Neutrophil (primary cell): ENCODE measurements around the gene NXPH2.

Experiments
- H3K27ac ChIP-seq: fragments of 200-600 bp; sonication (generic); 2 replicates; pipeline ENCODE4 v1.5.1; 2016; ENCODE audit warnings: mild to moderate bottlenecking, moderate library complexity
- H3K27me3 ChIP-seq: fragments of 200-600 bp; sonication (generic); 2 replicates; pipeline ENCODE4 v1.6.0; 2016; ENCODE audit warnings: mild to moderate bottlenecking
- H3K36me3 ChIP-seq: fragments of 200-600 bp; sonication (generic); 2 replicates; pipeline ENCODE4 v1.5.1; 2017
- H3K4me1 ChIP-seq, 2 experiments: fragments of 200-600 bp in 1 of 2; sonication (generic) in 1 of 2; 1 replicate in 1 of 2; 2 replicates in 1 of 2; pipeline versions ENCODE4 v1.5.1 to v1.6.1; 2013 to 2016; ENCODE audit warnings: low read depth in 1 of 2, low read length in 1 of 2, mild to moderate bottlenecking in 1 of 2, moderate library complexity in 1 of 2; ENCODE audit not compliant: control insufficient read depth in 1 of 2, insufficient read depth in 1 of 2
- H3K4me3 ChIP-seq, 2 experiments: fragments of 200-600 bp in 1 of 2; sonication (generic) in 1 of 2; 1 replicate in 1 of 2; 2 replicates in 1 of 2; pipeline ENCODE4 v1.5.1; 2013 to 2016; ENCODE audit warnings: low read depth in 1 of 2, low read length in 1 of 2, mild to moderate bottlenecking in 1 of 2, moderate library complexity in 1 of 2
- H3K9me3 ChIP-seq: fragments of 200-600 bp; sonication (generic); 2 replicates; pipeline ENCODE4 v1.5.1; 2016
- TF ChIP-seq, protein P1 (sequence below): fragments of 200-600 bp; sonication (generic); IDR thresholded peaks from 2 replicates; pipeline ENCODE4 v1.5.1; 2016; ENCODE audit warnings: antibody characterized with exemption

Gene NXPH2

GRCh38 chr2:138732651-138733050 lies 47.5 kb downstream of the NXPH2 start:
- Histone ChIP-seq H3K9me3 (no peaks in the 10 kb centered on the region), H3K4me1 (no peaks in the 10 kb centered on the region), H3K36me3 (no peaks in the 10 kb centered on the region), H3K4me3 (no peak overlapping the region), H3K27me3 (no peaks in the 10 kb centered on the region), H3K27ac (no peak overlapping the region)
- TF ChIP-seq, protein P1, sequence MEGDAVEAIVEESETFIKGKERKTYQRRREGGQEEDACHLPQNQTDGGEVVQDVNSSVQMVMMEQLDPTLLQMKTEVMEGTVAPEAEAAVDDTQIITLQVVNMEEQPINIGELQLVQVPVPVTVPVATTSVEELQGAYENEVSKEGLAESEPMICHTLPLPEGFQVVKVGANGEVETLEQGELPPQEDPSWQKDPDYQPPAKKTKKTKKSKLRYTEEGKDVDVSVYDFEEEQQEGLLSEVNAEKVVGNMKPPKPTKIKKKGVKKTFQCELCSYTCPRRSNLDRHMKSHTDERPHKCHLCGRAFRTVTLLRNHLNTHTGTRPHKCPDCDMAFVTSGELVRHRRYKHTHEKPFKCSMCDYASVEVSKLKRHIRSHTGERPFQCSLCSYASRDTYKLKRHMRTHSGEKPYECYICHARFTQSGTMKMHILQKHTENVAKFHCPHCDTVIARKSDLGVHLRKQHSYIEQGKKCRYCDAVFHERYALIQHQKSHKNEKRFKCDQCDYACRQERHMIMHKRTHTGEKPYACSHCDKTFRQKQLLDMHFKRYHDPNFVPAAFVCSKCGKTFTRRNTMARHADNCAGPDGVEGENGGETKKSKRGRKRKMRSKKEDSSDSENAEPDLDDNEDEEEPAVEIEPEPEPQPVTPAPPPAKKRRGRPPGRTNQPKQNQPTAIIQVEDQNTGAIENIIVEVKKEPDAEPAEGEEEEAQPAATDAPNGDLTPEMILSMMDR: no peak

- Histone ChIP-seq H3K4me3 (no peak overlapping the region), H3K27me3 (no peaks in the 10 kb centered on the region), H3K27ac (no peak overlapping the region), H3K9me3 (no peaks in the 10 kb centered on the region), H3K4me1 (no peaks in the 10 kb centered on the region), H3K36me3 (no peaks in the 10 kb centered on the region)
- TF ChIP-seq, protein P1: no peak
Measured at GRCh38 chr2:138730497-138731030, 49.6 kb downstream of the NXPH2 start.

- no peaks in the 10 kb centered on the region for H3K27me3 ChIP-seq
- H3K4me1 ChIP-seq: no peaks in the 10 kb centered on the region
- H3K4me3 ChIP-seq: no peak overlapping the region
- no peaks in the 10 kb centered on the region for H3K36me3 ChIP-seq
- no peak overlapping the region for H3K27ac ChIP-seq
- no peaks in the 10 kb centered on the region for H3K9me3 ChIP-seq
- TF ChIP-seq, protein P1: no peak
Measured at GRCh38 chr2:138727956-138728355, 52.2 kb downstream of the NXPH2 start.

- H3K4me1 ChIP-seq: no peaks in the 10 kb centered on the region
- no peaks in the 10 kb centered on the region for H3K36me3 ChIP-seq
- no peaks in the 10 kb centered on the region for H3K27me3 ChIP-seq
- TF ChIP-seq, protein P1: no peak
- H3K4me3 ChIP-seq: no peak overlapping the region
- H3K27ac ChIP-seq: no peak overlapping the region
- no peaks in the 10 kb centered on the region for H3K9me3 ChIP-seq
Measured at GRCh38 chr2:138726681-138727080, 53.5 kb downstream of the NXPH2 start.

DNA sequence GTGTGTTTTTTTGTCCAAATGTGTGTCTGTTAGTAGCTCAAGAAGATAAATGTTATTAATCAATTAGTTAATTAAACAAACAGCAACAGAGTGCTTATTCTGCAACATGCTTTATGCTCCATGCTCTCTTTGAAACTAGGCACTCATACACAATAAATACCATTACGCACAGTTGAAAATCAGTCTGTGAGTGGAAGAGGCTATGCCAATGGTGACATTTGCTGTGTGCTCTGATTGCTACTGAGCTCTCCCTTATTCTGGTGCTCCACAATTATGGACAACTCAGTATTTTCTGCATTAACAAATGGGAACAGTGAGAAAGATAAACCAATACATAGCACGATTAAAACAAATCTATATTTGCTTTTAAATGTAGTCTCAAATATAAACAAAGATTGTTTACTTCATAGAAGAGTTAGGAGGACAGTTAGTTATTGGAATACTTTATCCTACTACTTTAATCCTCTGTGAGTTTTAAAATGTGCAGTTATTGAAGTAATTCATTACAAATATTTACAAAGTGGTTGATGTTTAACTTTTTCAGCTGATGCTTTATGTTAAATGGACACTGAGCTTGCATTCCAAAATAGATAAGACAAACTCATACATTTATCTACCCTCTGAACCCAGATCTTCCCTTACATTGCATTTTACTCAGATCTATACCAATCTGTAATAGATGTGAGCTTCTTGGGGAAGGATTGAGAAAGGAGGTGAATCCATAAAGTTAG lies 55.3 kb downstream of the NXPH2 start:
- H3K36me3 ChIP-seq: no peaks in the 10 kb centered on the region
- no peak overlapping the region for H3K27ac ChIP-seq
- H3K27me3 ChIP-seq: no peaks in the 10 kb centered on the region
- H3K4me1 ChIP-seq: no peaks in the 10 kb centered on the region
- TF ChIP-seq, protein P1: no peak
- no peak overlapping the region for H3K4me3 ChIP-seq
- H3K9me3 ChIP-seq: no peaks in the 10 kb centered on the region
